H54 (cell line): ENCODE results near the gene MMP28.

Experiments
- DNase-seq: peaks from one replicate; pipeline ENCODE4 v3.0.0; 2011; ENCODE audit warnings: low spot score, mixed read lengths; ENCODE audit not compliant: insufficient read length
- FAIRE-seq: peaks from 3 replicates; lab custom pipeline; 2011; peaks lifted over from hg19 to GRCh38; lab: Jason Lieb, UNC
- POLR2A ChIP-seq: IDR thresholded peaks from 2 replicates; pipeline ENCODE4 v1.6.1; 2011; ENCODE audit warnings: low read depth, mild to moderate bottlenecking, low read length

The MMP28 gene

DNA sequence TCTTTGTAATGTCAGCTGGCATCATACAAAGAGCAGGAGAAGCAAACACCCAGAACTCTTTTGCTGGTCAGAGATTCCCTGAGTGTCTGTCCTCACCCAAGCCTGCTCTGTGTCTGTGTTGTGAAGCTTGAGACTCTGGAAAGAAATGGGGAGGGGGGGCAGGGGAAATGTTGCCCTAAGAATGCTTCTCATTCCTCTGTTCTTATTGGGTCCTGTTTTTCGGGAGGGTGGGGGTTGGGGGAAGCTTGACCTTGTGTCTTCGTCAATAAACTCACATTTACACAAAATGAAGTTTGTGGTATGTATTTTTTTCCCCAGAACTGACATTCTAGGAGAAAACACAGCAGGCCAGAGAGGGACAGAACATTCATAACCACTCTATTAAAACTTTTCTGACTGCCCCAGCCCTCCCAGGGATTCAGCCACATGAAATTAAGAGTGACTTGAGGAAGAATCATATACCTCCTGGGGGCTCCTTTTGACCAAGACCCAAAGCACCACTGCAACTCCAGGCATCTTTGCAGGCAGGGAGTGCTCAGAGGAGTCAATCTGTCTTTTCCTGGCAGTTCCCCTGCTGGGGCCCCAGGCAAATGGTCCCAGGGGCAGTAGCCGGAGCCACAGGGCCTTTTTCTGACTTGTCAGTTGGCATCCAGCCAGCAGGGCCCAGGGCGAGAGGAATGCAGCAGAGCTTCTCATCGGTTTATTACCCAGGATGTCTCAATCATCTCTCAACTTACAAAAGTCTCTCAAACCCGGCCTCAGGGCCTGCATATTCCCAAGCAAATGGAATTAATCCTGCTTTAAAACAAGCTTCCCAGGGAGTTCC lies 69.1 kb downstream of the MMP28 start:
- FAIRE-seq (no peak), DNase-seq (peak; percentile 80)
- no peak for TF ChIP-seq POLR2A

DNA sequence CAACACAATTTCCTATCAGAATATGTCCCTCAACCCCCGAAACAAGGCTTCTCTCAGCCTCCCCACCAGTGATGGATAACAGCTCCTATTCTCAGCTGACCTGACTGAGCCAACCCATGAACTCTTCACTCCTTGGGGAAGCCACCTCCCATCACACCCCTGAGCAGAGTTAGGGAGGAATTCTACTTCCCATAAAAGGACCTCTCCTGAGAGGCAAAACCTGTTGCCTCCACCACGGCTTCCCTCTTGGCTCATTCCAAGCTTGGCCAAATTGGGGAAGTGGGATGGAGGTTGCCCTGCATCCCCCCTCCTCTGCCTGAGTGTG lies 69.7 kb downstream of the MMP28 start:
- FAIRE-seq: no peak
- TF ChIP-seq POLR2A: no peak
- no peak for DNase-seq

GRCh38 chr17:35725058-35725457 lies 70.4 kb downstream of the MMP28 start:
- DNase-seq (no peak), FAIRE-seq (no peak)
- TF ChIP-seq POLR2A: no peak

- no peak for DNase-seq
- no peak for TF ChIP-seq POLR2A
- no peak for FAIRE-seq
Observed at GRCh38 chr17:35723735-35724134, 71.7 kb downstream of the MMP28 start.

DNA sequence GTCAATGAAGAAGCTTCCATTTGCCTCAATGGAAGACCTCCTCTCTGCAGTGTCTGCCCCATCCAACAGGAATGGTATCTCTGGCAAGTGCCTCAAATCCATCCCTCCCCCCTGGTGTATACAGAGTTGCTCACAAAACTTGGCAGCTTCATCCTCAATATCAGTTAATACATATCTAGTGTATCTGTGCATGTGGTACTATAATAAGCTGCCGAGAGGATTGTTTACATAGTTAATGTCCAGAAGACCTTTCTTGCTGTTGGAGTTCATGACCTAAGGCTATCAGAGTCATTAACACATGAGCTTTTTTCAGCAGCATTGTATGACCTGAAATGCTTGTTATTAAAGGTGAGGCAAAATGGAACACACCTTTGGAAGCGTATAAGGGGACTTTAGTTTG lies 78.0 kb downstream of the MMP28 start:
- no peak for TF ChIP-seq POLR2A
- FAIRE-seq (no peak), DNase-seq (no peak)

DNA sequence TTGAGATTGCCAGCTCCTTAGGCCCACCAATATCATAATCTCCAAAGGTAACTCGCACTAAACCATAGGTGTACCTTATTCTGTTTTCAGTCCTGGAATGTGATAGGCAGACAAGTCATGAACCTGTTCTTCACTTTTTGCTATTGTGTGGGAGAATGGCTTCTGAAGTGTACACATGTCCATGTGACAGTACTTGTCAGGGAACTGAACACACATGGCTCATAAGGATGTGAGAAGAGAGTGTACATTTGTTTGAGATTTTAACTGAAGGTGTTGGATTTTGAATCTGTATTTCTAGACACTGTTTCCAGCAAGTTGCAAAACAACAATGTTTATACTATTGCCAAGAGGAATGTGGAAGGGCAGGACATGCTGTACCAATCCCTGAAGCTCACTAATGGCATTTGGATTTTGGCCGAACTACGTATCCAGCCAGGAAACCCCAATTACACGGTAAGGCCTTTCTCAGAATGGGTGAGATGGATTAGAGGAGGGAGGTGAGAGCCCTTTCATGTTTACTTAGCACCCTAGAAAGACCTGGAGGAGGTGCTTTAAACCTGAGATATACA lies 78.5 kb downstream of the MMP28 start:
- TF ChIP-seq POLR2A: no peak
- FAIRE-seq (no peak), DNase-seq (no peak)

- DNase-seq: no peak
- no peak for FAIRE-seq
- TF ChIP-seq POLR2A: no peak
Observed at GRCh38 chr17:35716173-35716572, 79.3 kb downstream of the MMP28 start.
